ENCODE results near the gene KCNK4.

The KCNK4 gene

DNA sequence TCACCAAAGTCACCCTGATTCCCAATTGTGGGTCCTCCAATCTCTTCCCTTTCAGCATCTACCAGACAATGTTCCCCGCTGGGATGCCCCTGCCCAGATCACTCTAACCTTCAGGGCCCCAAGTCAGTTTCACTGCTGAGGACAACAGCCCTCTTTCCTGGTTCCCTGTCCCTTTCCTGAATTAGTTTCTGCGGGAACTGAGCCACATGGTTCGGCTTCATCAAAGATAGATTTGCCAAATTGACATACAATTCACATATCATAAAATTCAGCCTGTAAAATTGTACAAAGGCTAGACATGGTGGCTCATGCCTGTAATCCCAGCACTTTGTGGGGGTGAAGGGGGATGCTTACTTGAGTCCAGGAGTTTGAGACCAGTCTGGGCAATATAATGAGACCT, 36.9 kb downstream of the KCNK4 start:
- DNase-seq (ENCODE audit: low spot score): no peak

DNA sequence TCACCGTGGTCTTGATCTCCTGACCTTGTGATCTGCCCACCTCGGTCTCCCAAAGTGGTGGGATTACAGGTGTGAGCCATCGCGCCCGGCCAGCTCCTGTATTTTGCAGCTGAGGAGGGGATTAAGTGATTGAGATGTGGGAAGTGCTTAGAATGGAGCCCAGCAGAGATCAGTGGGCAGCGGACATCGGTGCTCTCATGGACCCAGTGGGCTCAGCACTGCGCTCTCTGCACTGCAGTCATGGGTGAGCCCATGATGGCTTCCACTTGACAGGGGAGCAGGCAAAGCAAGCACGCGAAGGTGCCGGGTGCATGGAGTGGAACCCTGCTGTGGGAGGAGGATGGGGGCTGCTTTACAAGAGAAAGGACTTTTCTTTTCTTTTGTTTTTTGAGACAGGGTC, 39.8 kb downstream of the KCNK4 start:
- no peak for DNase-seq (ENCODE audit: low spot score)

DNA sequence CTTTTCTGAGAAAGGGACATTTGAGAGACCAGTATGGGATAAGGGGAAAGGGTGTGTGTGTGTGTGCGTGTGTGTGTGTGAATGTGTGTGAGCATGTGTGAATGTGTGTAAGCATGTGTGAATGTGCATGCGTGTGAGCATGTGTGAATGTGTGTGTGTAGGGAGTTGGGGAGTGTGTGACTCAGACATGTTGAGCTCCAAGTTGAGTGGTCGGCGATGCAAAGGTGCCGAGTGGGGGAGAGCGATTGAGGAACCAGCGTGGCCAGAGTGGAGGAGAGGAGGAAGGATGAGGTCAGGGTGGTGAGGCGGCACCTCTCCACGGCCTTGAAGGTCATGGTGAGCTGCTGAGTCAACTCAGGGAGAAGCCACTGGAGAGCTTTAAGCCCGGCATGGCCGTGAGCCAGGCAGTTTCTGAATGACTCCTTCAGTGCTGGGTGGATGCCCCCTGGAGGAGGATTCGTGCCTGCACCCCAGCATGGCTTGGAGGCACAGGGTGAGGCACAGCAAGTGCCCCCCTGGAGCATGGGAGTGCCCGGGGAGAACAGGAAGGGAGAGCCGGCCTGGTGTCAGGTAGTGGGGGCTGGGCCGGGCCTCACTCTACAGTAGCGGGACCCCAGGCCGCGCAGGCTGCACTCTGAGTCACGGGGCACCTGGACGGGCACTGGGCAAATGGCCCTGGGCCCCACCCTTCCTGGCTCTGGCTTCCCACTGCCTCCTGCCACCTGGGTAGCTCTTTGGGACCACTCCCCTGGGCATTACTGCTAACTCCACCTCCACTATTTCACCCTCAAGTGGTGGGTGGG, 40.7 kb downstream of the KCNK4 start:
- DNase-seq (ENCODE audit: low spot score): peak; percentile 81

DNA sequence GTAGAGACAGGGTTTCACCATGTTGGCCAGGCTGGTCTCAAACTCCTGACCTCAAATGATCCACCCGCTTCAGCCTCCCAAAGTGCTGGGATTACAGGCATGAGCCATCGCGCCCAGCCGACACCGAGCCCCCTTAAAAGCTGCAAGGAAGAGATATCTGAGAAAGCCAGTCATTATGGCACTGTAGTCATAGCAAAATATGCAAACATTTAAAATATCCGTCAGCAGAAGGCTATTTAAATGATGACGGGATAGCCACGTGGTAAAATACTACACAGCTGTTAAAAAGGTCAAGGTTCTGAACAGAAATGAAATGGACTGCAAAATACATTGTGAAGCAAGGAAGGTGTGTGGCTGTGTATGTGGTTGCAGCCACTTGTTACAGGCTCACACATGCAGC, 42.5 kb downstream of the KCNK4 start:
- DNase-seq (ENCODE audit: low spot score): no peak

DNA sequence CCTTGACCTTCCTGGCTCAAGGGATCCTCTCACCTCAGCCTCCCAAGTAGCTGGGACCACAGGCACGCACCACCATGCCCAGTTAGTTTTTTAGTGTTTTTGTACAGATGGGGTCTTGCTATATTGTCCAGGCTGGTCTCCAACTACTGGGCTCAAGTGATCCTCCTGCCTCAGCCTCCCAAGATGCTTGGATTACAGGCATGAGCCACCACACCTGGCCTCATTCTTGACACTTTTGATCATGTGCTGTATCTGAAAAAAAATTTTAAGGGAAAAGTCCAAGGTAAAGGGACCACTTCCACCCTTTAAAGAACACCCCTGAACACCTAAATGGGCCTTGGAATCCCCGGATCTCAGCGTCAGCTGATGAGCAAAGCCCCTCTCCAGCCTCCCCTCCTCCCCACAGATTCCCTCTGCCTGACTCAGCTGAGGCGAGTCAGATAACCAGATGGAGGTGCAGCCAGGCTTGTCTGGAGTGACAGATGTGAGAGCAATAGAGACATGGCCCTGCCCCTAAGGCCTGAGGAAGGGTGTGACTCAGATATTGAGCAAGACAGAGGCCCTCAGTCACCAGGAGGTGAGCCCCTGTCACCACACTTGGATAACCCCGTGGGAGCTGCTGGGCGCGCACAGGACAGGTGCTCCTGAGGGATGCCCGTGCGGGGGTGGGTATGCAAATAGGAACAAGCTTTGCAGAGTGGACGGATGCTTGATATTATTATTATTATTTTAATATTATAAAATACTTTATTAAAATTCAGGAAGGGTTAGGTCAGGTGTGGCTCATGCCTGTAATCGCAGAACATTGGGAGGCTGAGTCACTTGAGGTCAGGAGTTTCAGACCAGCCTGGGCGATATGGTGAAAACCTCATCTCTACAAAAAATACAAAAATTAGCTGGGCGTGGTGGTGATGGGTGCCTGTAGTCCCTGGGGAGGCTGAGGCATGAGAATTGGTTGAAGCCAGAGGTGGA, 43.9 kb downstream of the KCNK4 start:
- DNase-seq (ENCODE audit: low spot score): peak; percentile 12

DNA sequence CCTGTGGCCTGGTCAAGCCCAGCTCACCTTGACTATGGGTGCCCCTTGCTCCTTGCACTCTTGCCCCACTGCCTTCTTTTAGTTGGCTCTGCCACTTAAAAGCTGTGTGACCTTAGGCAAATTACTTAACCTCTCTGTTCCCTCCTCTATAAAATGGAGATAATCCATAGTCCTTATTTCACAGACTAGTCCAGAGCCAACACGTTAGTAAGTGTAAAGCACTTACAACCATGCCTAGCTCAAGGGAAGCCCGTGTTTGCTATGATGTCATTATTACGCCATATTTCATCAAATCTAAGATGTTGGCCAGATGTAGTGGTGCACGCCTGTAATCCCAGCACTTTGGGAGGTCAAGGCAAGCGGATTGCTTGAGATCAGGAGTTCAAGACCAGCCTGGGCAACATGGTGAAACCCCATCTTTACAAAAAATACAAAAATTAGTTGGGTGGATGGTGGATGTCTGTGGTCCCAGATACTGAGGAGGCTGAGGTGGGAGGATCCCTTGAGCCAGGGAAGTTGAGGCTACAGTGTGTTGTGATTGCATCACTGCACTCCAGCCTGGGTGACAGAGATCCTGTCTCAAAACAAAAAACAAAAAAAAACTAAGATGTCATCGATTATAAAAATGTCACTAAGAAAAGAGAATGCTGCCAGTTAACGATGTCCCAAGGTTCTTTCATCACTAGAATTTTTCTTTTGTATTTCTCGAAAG, 46.6 kb downstream of the KCNK4 start:
- no peak for DNase-seq (ENCODE audit: low spot score)

DNA sequence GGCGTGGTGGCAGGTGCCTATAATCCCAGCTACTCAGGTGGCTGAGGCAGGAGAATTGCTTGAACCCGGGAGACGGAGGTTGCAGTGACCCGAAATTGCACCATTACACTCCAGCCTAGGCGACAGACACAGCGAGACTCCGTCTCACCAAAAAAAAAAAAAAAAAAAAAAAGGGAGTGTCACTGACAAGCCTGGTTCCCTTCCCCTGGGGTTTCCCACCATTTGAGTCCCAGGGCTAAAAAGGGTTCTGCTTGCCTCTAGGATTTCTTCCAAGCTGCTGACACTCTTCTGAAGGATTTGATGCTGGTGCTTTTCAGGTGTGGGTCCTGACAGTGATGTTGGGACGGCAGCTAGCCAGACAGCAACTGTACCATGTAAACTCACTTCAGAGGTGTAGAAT, 47.6 kb downstream of the KCNK4 start:
- no peak for DNase-seq (ENCODE audit: low spot score)

DNA sequence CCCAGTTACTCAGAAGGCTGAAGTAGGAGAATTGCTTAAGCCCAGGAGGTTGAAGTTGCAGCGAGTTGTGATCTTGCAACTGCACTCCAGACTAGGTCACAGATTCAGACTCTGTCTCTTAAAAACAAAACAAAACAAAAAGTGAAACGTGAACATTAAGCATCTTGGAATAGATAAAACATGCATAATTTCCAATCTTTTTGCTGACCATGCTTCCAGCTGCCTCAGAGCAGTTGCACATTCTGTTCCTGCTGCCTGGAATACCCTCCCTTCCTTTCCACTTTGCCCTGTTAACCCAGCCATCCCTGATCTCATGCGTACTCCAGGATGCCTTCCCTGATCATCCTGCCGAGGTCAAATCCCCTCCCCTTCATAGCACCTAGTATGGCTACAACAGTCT, 48.2 kb downstream of the KCNK4 start:
- DNase-seq (ENCODE audit: low spot score): no peak

DNA sequence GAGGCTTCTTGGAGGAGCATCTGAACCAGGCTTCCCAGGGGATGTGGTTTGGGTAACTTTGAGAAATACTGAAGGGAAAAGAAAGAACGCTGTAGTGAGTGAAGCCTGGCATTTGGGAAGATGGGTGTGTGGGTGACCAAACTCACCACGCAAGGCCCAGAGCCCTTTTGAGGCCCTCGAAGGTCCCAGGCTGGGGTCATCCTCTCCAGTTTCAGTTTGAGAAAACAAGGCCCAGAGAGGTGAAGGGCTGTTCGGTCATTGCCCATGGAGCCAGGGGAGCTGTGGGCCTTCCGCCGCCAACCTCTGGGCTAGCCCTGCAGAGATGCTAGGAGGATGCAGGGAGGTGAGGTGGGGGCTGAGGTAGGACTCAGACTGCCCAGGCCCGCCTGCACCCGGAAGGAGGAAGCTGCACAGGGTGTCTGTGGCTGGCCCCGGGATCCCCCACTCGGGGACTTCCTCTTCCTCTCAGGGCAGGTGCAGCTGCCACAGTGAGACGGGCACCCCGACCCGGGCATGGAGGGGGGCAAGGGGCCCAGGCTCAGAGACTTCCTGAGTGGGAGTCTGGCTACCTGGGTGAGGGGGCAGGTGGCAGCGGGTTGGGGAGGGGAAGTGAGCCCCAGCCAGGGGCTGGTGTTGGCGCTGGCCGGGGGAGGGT, 48.8 kb downstream of the KCNK4 start, which contains the start of gene CCDC88B:
TSS of gene CCDC88B (plus strand) at position 451 of the 655 bp plus-strand sequence. CDS start at position 514, 63 bp downstream.
- peak; percentile 88 for DNase-seq (ENCODE audit: low spot score)

DNA sequence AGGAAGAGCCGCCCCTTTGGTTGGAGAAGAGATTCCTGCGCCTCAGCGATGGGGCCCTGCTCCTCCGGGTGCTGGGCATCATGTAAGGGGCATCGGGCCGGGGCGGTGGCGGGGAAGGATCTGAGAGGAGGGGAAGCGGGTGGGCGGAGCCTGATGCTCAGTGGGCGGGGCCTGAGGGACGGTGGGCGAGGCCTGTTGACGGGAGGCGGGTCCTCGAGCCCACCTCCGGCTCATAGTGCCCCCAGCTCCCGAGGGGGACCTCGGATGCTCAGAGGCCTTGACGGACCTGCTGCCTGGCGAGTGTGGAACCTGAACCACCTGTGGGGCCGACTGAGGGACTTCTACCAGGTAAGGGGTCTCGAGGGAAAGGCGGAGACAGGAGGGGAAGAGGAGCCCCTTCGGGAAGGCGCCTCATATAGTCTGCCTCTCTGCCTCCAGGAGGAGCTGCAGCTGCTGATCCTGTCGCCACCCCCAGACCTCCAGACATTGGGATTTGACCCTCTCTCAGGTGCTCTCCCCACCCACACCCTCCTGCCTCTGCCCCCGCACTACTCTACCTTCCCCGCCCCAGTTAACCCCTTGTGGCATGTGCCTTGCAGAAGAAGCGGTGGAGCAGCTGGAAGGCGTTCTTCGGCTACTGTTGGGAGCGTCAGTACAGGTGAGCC, 49.7 kb downstream of the KCNK4 start:
- peak; percentile 69 for DNase-seq (ENCODE audit: low spot score)

DNA sequence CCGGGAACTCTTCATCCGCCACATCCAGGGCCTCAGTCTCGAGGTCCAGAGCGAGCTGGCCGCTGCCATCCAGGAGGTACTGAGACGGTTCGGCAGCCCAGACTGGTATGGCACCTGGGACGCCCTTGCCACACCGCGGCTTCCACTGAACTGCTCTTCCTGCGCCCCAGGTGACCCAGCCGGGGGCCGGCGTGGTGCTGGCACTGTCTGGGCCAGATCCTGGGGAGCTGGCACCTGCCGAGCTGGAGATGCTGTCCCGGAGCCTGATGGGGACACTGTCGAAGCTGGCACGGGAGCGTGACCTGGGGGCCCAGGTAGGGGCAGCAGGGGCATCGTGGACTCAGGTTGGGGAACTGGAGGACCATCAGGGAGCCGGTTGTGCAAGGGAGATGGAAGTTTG, 50.3 kb downstream of the KCNK4 start:
- no peak for DNase-seq (ENCODE audit: low spot score)

DNA sequence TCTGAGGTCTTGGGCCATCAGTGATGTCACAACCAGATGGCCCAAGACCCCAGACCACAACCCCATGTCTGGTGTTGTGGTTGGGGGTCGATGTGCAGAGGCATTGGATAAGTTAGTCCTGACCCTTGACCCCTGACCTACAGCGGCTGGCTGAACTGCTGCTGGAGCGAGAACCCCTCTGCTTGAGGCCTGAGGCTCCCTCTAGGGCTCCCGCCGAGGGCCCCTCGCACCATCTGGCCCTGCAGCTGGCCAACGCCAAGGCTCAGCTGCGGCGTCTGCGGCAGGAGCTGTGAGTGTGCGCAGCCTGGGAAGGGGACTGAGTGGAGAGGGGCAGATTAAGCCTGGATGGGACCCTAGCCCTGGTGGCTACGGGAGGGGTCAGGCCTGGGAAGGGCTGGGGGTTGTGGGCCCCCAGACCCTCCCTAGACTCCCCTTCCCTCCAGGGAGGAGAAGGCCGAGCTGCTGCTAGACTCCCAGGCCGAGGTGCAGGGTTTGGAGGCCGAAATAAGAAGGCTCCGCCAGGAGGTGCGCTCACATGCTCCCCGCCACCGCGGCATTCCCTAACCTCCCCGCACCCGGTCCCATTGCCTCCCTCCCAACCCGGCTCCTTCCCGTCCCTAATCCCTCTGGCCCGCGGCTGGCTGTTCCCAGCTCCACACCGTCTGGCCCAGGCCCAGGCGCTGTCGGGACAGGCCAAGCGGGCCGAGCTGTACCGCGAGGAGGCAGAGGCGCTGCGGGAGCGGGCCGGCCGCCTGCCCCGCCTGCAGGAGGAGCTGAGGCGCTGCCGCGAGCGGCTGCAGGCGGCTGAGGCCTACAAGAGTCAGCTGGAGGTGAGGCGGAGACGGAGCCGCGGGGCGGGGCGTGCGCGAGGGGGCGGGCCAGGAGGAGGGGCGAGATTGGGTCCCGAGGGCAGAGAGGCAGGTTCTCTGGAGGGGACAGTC, 51.0 kb downstream of the KCNK4 start:
- DNase-seq (ENCODE audit: low spot score): peak; percentile 90

DNA sequence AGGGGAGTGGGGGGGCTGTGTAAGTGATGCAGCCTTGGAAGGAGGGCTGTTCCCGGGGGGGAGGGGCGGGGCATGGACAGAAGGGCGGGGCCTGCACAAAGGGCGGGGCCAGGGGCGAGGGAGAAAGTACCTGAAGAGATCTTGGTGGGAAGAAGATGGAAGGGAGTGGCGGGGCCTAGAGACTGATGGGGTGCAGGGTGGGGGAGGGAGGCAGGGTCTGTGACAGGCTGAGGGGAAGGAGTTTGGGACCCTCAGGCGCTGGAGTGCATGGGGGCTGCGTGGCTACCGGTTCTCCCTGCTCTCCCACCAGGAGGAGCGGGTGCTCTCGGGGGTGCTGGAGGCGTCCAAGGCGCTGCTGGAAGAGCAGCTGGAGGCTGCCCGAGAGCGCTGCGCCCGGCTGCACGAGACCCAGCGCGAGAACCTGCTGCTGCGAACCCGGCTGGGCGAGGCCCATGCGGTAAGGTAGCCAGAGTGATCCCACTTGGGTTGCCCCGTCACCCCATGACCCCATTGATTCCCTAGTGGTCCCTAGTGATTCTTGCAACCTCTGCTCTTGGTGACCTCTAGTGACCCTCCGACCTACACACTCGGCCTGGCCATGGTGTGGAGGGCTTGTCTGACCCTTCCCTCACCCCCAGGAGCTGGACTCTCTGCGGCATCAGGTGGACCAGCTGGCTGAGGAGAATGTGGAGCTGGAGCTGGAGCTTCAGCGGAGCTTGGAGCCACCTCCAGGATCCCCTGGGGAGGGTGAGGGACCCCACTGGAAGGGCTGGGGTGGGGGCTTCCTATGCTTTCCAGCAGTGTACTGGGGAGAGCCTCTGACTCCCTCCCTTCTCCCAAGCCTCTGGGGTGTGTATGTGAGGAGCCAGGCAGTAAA, 52.0 kb downstream of the KCNK4 start:
- DNase-seq (ENCODE audit: low spot score): no peak

DNA sequence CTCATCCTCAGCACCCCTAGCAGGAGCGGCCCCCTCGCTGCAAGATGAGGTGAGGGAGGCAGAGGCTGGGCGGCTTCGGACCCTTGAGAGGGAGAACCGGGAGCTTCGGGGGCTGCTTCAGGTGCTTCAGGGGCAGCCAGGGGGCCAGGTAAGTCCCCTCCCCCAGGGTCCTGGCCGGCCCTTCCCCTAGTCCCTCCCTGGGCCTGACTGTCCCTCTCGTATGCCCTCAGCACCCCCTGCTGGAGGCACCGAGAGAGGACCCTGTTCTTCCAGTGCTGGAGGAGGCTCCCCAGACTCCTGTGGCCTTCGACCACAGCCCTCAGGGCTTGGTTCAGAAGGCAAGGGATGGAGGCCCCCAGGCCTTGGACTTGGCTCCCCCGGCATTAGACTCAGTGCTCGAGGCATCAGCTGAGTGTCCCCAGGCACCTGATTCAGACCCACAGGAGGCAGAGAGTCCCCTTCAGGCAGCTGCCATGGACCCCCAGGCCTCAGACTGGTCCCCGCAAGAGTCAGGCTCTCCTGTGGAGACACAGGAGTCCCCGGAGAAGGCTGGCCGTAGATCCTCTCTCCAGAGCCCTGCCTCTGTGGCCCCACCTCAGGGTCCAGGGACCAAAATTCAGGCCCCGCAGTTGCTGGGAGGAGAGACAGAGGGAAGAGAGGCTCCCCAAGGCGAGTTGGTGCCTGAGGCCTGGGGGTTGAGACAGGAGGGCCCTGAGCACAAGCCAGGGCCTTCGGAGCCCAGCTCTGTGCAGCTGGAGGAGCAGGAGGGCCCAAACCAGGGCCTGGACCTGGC, 52.9 kb downstream of the KCNK4 start:
- no peak for DNase-seq (ENCODE audit: low spot score)

DNA sequence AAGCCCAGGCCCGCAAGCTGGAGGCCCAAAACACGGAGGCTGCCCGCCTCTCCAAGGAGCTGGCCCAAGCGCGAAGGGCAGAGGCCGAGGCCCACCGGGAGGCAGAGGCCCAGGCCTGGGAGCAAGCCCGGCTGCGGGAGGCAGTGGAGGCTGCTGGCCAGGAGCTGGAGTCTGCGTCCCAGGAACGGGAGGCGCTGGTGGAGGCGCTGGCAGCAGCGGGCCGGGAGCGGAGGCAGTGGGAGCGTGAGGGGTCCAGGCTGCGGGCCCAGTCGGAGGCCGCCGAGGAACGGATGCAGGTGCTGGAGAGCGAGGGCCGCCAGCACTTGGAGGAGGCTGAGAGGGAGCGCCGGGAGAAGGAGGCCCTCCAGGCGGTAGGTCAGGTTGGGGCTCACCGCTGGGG, 53.7 kb downstream of the KCNK4 start:
- no peak for DNase-seq (ENCODE audit: low spot score)

DNA sequence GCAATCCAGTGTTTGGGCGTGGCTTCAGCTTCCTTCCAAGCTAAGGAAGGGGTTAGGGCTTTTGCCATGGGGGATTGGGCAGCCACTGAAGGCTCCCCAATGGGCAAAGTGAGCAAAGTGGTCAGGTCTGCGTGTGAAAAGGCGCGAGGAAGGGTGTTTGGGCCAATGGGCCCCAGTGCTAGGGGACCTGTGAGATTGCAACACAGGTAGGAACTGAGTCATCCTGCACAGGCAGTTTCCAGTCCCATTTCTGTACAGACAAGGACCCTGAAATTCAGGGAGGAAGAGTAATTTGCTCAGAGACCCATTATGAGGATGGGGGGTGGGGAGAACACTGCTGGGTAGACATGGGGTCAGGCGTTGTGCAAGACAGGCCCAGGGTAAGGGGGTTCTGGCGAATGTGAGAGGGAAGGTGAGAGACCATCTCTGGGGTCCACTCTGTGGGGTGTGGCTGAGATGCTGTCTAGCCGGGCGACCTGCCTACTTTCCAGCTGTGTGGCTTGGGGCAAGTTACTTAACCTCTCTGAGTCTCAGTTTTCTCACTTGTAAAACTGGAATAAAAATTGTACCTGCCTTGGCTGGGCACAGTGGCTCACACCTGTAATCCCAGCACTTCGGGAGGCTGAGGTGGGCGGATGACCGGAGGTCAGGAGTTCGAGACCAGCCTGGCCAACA, 56.2 kb downstream of the KCNK4 start:
- DNase-seq (ENCODE audit: low spot score): no peak

DNA sequence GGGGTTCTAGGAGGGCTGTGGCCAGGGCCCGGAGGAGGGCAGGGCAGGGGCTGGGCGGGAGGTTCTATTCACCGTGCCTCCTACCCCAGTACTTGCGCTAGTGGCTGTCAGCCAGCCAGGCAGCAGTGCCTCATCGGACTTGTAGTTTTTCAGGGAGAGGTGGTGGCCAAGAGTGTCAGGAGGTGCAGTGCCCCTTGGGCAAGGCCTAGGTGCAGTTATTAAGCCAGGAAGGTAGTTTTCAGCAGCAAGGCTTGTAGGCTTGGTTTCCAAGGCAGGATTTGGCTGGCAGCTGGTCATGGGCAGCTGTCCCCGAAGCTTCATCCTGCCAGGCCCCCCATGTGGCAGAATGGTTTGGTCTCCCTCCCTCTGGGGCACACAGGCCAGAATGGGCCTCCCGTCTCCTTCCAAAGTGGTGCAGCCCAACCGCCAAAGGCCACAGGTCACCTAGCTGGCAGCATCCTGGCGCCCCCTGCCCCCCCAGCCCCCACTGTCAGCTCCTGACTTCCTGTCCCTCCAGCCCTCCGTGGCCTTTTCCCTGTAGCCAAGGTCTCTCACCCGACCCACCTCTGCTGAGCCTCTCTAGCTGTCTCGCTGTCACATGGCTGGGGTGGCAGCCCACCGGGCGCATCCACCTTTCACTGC, 57.4 kb downstream of the KCNK4 start:
- DNase-seq (ENCODE audit: low spot score): no peak
